ENCODE data around the gene TMPRSS11F.

- TF ChIP-seq EZH2phosphoT487 (IDR thresholded peaks at IDR 0.05; ENCODE audit: insufficient read depth, low read depth) (no peak), EZH2 (IDR thresholded peaks at IDR 0.05; ENCODE audit: insufficient read depth, poor library complexity, severe bottlenecking) (no peak)
Observed at GRCh38 chr4:68167166-68167565, 37.5 kb upstream of the TMPRSS11F start.

Measured in GM23248 (cell line).